ENCODE results near the gene SCD5.

DNA sequence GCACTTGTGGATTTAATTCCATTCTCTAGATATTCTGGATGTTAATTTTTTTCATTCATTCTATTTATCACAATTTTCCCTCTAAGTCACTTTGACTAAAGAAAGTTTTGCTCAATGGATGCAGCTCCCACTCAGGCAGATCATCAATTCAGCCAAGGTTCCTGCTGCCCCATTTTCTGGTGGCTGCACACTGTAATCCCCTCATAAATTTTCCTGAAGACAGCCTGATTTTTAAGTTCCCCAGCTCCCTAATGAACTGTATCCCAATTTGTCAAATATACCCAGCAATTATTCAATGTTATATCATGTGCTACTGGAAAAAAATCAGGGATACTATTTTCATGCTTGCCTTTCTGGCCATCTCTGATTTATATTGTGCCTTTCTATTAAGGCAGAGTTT is 61.2 kb downstream of the SCD5 start:
- TF ChIP-seq, protein P1, sequence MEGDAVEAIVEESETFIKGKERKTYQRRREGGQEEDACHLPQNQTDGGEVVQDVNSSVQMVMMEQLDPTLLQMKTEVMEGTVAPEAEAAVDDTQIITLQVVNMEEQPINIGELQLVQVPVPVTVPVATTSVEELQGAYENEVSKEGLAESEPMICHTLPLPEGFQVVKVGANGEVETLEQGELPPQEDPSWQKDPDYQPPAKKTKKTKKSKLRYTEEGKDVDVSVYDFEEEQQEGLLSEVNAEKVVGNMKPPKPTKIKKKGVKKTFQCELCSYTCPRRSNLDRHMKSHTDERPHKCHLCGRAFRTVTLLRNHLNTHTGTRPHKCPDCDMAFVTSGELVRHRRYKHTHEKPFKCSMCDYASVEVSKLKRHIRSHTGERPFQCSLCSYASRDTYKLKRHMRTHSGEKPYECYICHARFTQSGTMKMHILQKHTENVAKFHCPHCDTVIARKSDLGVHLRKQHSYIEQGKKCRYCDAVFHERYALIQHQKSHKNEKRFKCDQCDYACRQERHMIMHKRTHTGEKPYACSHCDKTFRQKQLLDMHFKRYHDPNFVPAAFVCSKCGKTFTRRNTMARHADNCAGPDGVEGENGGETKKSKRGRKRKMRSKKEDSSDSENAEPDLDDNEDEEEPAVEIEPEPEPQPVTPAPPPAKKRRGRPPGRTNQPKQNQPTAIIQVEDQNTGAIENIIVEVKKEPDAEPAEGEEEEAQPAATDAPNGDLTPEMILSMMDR (conservative IDR thresholded peaks at IDR 0.05; ENCODE audit: low read length), result no peak
- TF ChIP-seq EZH2phosphoT487 (IDR thresholded peaks at IDR 0.05; ENCODE audit: borderline replicate concordance, low read depth, low read length), result no peak

Data from OCI-LY7 (cell line).